Keratinocyte (primary cell): ENCODE measurements around the gene ACSS1.

Experiments used
- CTCF ChIP-seq, 3 experiments: IDR thresholded peaks in 1 of 3; conservative IDR thresholded peaks in 1 of 3; optimal IDR thresholded peaks in 1 of 3; 2 replicates in 2 of 3; 3 replicates in 1 of 3; pipeline versions ENCODE3 to v1.5.1; 2011; ENCODE audit warnings: low read length in 3 of 3, mild to moderate bottlenecking in 3 of 3, moderate library complexity in 2 of 3, control low read depth in 1 of 3, inconsistent platforms in 1 of 3; ENCODE audit not compliant: insufficient read depth in 2 of 3; ENCODE audit errors: extremely low read depth in 1 of 3
- EZH2 ChIP-seq: IDR thresholded peaks from one replicate; pipeline ENCODE4 v1.6.1; 2012; ENCODE audit warnings: inconsistent platforms, mild to moderate bottlenecking, low read length, moderate library complexity

GRCh38 chr20:24998631-24999445 is 59.1 kb downstream of the ACSS1 start:
- TF ChIP-seq CTCF (optimal IDR thresholded peaks at IDR 0.05 in 1 of 3, IDR thresholded peaks at IDR 0.05 in 1 of 3, conservative IDR thresholded peaks at IDR 0.05 in 1 of 3; ENCODE audit: extremely low read depth in 1 of 3, insufficient read depth in 2 of 3, low read length in 3 of 3) (no peak), EZH2 (no peak)
